IMR-90 (cell line): Measurements from ENCODE around the gene SCPEP1. TPM values are rescaled to one million over a fixed set of nuclear protein-coding genes. Genes with fewer than 3 reads are reported as not detected.
A peak's percentile ranks its signal among the peaks of the same experiment; 100 is the strongest.

Experiments
- ATAC-seq: fragments of 200-7000 bp; cut with Tn5 transposase; 2 replicates; pipeline ENCODE4 v1.9.1; 2020; ENCODE audit warnings: low read depth, mild to moderate bottlenecking, moderate library complexity
- BruUV-seq: library from RNA; stranded (reverse); fragments of 400-500 nt; replicated peaks from 2 replicates; lab custom pipeline; 2021; lab: Mats Ljungman, UMichigan
- CTCF ChIA-PET: fragments of 300-600 bp; formaldehyde crosslinking; extraction: SDS; loops from one replicate; lab custom pipeline; 2021; ENCODE audit warnings: antibody characterized with exemption; lab: Yijun Ruan, JAX
- POLR2A ChIA-PET: fragments of 300-600 bp; sonication (Branson Sonifier 250); formaldehyde crosslinking; loops from one replicate; lab custom pipeline; 2022; ENCODE audit warnings: antibody characterized with exemption; ENCODE audit not compliant: unreplicated experiment; lab: Charles Lee
- DNase-seq: peaks from one replicate; pipeline ENCODE4 v3.0.0; 2013
- H2AFZ ChIP-seq: replicated peaks from 2 replicates; pipeline ENCODE3; 2013; ENCODE audit warnings: low read length, mild to moderate bottlenecking; ENCODE audit not compliant: poor library complexity
- H2AK5ac ChIP-seq: 2 replicates; pipeline ENCODE4 v1.6.1; 2013; ENCODE audit warnings: low read depth, low read length, inconsistent platforms
- H2AK9ac ChIP-seq: replicated peaks from 2 replicates; pipeline ENCODE3; 2013; ENCODE audit warnings: mild to moderate bottlenecking, low read depth, low read length, moderate library complexity; ENCODE audit not compliant: poor library complexity
- H2BK120ac ChIP-seq: 2 replicates; pipeline ENCODE4 v1.6.1; 2013; ENCODE audit warnings: low read depth, low read length, inconsistent platforms
- H2BK15ac ChIP-seq: 3 replicates; pipeline ENCODE4 v1.6.1; 2013; ENCODE audit warnings: low read depth, low read length, inconsistent platforms
- H2BK20ac ChIP-seq: 2 replicates; pipeline ENCODE4 v1.6.1; 2013; ENCODE audit warnings: low read depth, mild to moderate bottlenecking, inconsistent platforms, low read length, moderate library complexity
- H2BK5ac ChIP-seq: 2 replicates; pipeline ENCODE4 v1.6.1; 2013; ENCODE audit warnings: mild to moderate bottlenecking, low read depth, low read length, inconsistent platforms; ENCODE audit not compliant: poor library complexity, severe bottlenecking
- H3K14ac ChIP-seq: replicated peaks from 2 replicates; pipeline ENCODE4 v1.6.1; 2013; ENCODE audit warnings: low read depth, low read length, inconsistent platforms
- H3K18ac ChIP-seq: 2 replicates; pipeline ENCODE4 v1.6.1; 2013; ENCODE audit warnings: low read depth, low read length, control low read depth
- H3K23ac ChIP-seq: 2 replicates; pipeline ENCODE4 v1.6.1; 2013; ENCODE audit warnings: low read depth, low read length, inconsistent platforms
- H3K27ac ChIP-seq: 2 replicates; pipeline ENCODE4 v1.5.1; 2013; ENCODE audit warnings: mild to moderate bottlenecking, control low read depth, low read length; ENCODE audit not compliant: insufficient read depth
- H3K27me3 ChIP-seq: 2 replicates; pipeline ENCODE4 v1.6.1; 2013; ENCODE audit warnings: low read length; ENCODE audit not compliant: control insufficient read depth, insufficient read depth
- H3K36me3 ChIP-seq: 2 replicates; pipeline ENCODE4 v1.6.1; 2013; ENCODE audit warnings: low read length, mixed read lengths; ENCODE audit not compliant: control insufficient read depth, insufficient read depth
- H3K4ac ChIP-seq: 2 replicates; pipeline ENCODE4 v1.6.1; 2013; ENCODE audit warnings: low read depth, low read length, inconsistent platforms
- H3K4me1 ChIP-seq: 2 replicates; pipeline ENCODE4 v1.6.1; 2013; ENCODE audit warnings: low read length, mixed read lengths; ENCODE audit not compliant: control insufficient read depth, insufficient read depth
- H3K4me2 ChIP-seq: 2 replicates; pipeline ENCODE4 v1.6.1; 2013; ENCODE audit warnings: low read depth, mild to moderate bottlenecking, control low read depth, low read length, moderate library complexity
- H3K4me3 ChIP-seq: 2 replicates; pipeline ENCODE4 v1.5.1; 2013; ENCODE audit warnings: low read depth, mild to moderate bottlenecking, control low read depth, low read length, moderate library complexity; ENCODE audit not compliant: insufficient read depth
- H3K56ac ChIP-seq: 2 replicates; pipeline ENCODE4 v1.6.1; 2013; ENCODE audit warnings: low read length, inconsistent platforms; ENCODE audit not compliant: insufficient read depth; ENCODE audit errors: extremely low read depth
- H3K79me1 ChIP-seq, 2 experiments: 2 replicates each; pipeline ENCODE4 v1.6.1; 2013; ENCODE audit warnings: low read length in 2 of 2, inconsistent platforms in 1 of 2, low read depth in 1 of 2
- H3K9ac ChIP-seq: 2 replicates; pipeline ENCODE4 v1.6.1; 2013; ENCODE audit warnings: low read depth, low read length, control low read depth
- H3K9me1 ChIP-seq: 2 replicates; pipeline ENCODE4 v1.6.1; 2013; ENCODE audit warnings: low read length, inconsistent platforms; ENCODE audit not compliant: insufficient read depth
- H3K9me3 ChIP-seq: 2 replicates; pipeline ENCODE4 v1.6.1; 2013; ENCODE audit warnings: low read length; ENCODE audit not compliant: control insufficient read depth, insufficient read depth
- H4K20me1 ChIP-seq: 2 replicates; pipeline ENCODE4 v1.6.1; 2013; ENCODE audit warnings: low read length, inconsistent platforms; ENCODE audit not compliant: insufficient read depth
- H4K5ac ChIP-seq: 2 replicates; pipeline ENCODE4 v1.6.1; 2013; ENCODE audit warnings: mild to moderate bottlenecking, low read depth, low read length, control low read depth
- H4K8ac ChIP-seq, 2 experiments: 2 replicates each; pipeline ENCODE4 v1.6.1; 2013; ENCODE audit warnings: low read depth in 2 of 2, low read length in 2 of 2, control low read depth in 1 of 2, inconsistent platforms in 1 of 2
- H4K91ac ChIP-seq: 2 replicates; pipeline ENCODE4 v1.6.1; 2013; ENCODE audit warnings: low read depth, low read length, inconsistent platforms; ENCODE audit not compliant: insufficient read depth
- CEBPB ChIP-seq: IDR thresholded peaks from 2 replicates; pipeline ENCODE4 v1.6.1; 2012; ENCODE audit warnings: low read depth, low read length, improper control_type of control experiment
- FOS ChIP-seq: fragments of 150-350 bp; IDR thresholded peaks from 2 replicates; pipeline ENCODE4 v1.6.1; 2016; ENCODE audit warnings: low read depth, low read length
- WGBS, 2 experiments: methylation state at CpG; one replicate each; pipeline versions ENCODE4 v1.1.5 to v1.1.7; 2013; ENCODE audit warnings: missing lambda C conversion rate in 2 of 2; ENCODE audit not compliant: insufficient read length in 1 of 2; ENCODE audit errors: extremely low coverage in 2 of 2; 5-methylcytosine and 5-hydroxymethylcytosine counted together
- dilution Hi-C: fragments of 300-500 bp; cut with HindIII; formaldehyde crosslinking; loops from one replicate; pipeline ENCODE4 v1.14.3; 2018; ENCODE audit warnings: low sequenced_read_pairs; ENCODE audit not compliant: unreplicated experiment
- in situ Hi-C: fragments of 300-500 bp; cut with MboI; formaldehyde crosslinking; loops from 3 replicates; pipeline ENCODE4 v1.14.3; 2019; ENCODE audit warnings: low sequenced_read_pairs, inconsistent platforms, mixed read lengths
- intact Hi-C: fragments of 100-400 bp; cut with micrococcal nuclease; formaldehyde crosslinking; loops from 2 replicates; pipeline ENCODE4 v1.10.0; 2022
- polyA plus RNA-seq, 3 experiments: library from polyadenylated mRNA; depleted of rRNA; stranded (reverse); fragments of >200 nt; gene quantifications; 2 replicates each; pipeline ENCODE4 v1.2.3, GENCODE V29; 2012; ENCODE audit warnings: low replicate concordance in 1 of 3
- total RNA-seq: library from RNA; depleted of rRNA; stranded (reverse); fragments of >200 nt; gene quantifications from 2 replicates; pipeline ENCODE4 v1.2.3, GENCODE V29; 2012

SCPEP1 gene
- total and polyA plus RNA-seq, 2 of the 4 experiments (the other 2 are of a cell fraction): 16.5 to 32.1 TPM

- ATAC-seq: no peak
- 100% methylated on average over 1 of the region's 10 CpGs; no CpG with 5 or more reads in 1 of the 2 experiments for WGBS, 2 experiments
- CTCF ChIA-PET: no interaction called here
Measured at GRCh38 chr17:56943505-56944125, 34.3 kb upstream of the SCPEP1 start.

More at GRCh38 chr17:56943505-56944125, 34.3 kb upstream of the SCPEP1 start:
- H3K9me1 ChIP-seq: no peaks in the 10 kb centered on the region
- no peak overlapping the region for H4K8ac ChIP-seq
- H3K9ac ChIP-seq: no peak overlapping the region
- H3K79me1 ChIP-seq: peaks cover 4 to 5% of the 10 kb centered on the region in 2 experiments; a peak in 1 of 4 replicates
- no peaks in the 10 kb centered on the region for H3K27me3 ChIP-seq
- peaks cover 37% of the 10 kb centered on the region for H3K36me3 ChIP-seq
- no peak for DNase-seq
- H3K4me2 ChIP-seq: no peak overlapping the region
- H3K18ac ChIP-seq: no peak overlapping the region
- H3K4me3 ChIP-seq: no peak overlapping the region
- in situ Hi-C loops: loop anchor here (25.0 kb wide), 1 partner anchor 356 kb away; the partner anchor contains the start of gene NOG
- no peak overlapping the region for H4K5ac ChIP-seq
- no peak overlapping the region for H2AK9ac ChIP-seq
- H2AK5ac ChIP-seq: no peak overlapping the region
- no peak overlapping the region for H4K91ac ChIP-seq
- no peak overlapping the region for H3K4ac ChIP-seq
- H3K27ac ChIP-seq: no peak overlapping the region
- dilution Hi-C loops: no loop called here
- H2BK20ac ChIP-seq: no peak overlapping the region
- intact Hi-C loops: no loop called here
- no TSS peak for BruUV-seq
- H4K20me1 ChIP-seq: no peaks in the 10 kb centered on the region
- H3K14ac ChIP-seq: no peak overlapping the region
- H3K56ac ChIP-seq: no peak overlapping the region
- no peak overlapping the region for H2BK5ac ChIP-seq
- H3K9me3 ChIP-seq: no peaks in the 10 kb centered on the region
- TF ChIP-seq FOS (no peak), CEBPB (peak; percentile 79)
- no peaks in the 10 kb centered on the region for H3K4me1 ChIP-seq
- no peak overlapping the region for H2BK15ac ChIP-seq
- no peak overlapping the region for H2AFZ ChIP-seq
- POLR2A ChIA-PET: no interaction called here
- no peak overlapping the region for H3K23ac ChIP-seq
- no peak overlapping the region for H2BK120ac ChIP-seq
